K562 (cell line): ENCODE measurements around the gene KLK1. TPM values are rescaled to one million over a fixed set of nuclear protein-coding genes. Genes with fewer than 3 reads are reported as not detected.

ENCODE experiments used
- ATAC-seq: fragments of 200-7000 bp; cut with Tn5 transposase; 3 replicates; pipeline ENCODE4 v1.9.1; 2020; ENCODE audit warnings: moderate library complexity
- BruUV-seq: library from RNA; stranded (reverse); fragments of 400-500 nt; replicated peaks from 2 replicates; lab custom pipeline; 2021; lab: Mats Ljungman, UMichigan
- CTCF ChIA-PET: fragments of 300-600 bp; formaldehyde crosslinking; extraction: SDS; loops from one replicate; lab custom pipeline; 2021; ENCODE audit warnings: low intra/inter-chr PET ratio; lab: Yijun Ruan, JAX
- POLR2A ChIA-PET: fragments of 300-600, 350-650 bp; sonication (Branson Sonifier 250); formaldehyde crosslinking; extraction: SDS; loops from one replicate; lab custom pipeline; 2021; ENCODE audit warnings: antibody characterized with exemption, inconsistent platforms; lab: Yijun Ruan, JAX
- DNase-seq, 4 experiments: peaks; one replicate each; pipeline versions ENCODE4 v3.0.0 to v3.0.0-alpha.2; 2011 to 2018; ENCODE audit warnings: low spot score in 3 of 4, mixed read lengths in 3 of 4; ENCODE audit errors: extremely low read depth in 1 of 4
- FAIRE-seq: peaks from 2 replicates; lab custom pipeline; 2011; peaks lifted over from hg19 to GRCh38; lab: Jason Lieb, UNC
- H2AFZ ChIP-seq: 2 replicates; pipeline ENCODE4 v1.6.0; 2011; ENCODE audit warnings: low read depth, low read length, control low read depth, inconsistent platforms
- H3K27ac ChIP-seq: fragments of 200-600 bp; 3 replicates; pipeline ENCODE4 v1.8.0; 2011; ENCODE audit warnings: low read depth, mild to moderate bottlenecking, control low read depth, inconsistent platforms, low read length, moderate library complexity, mixed read lengths; ENCODE audit errors: extremely low read depth
- H3K27me3 ChIP-seq, 2 experiments: fragments of 300-600 bp in 1 of 2; 2 replicates in 1 of 2; 3 replicates in 1 of 2; pipeline versions ENCODE4 v1.6.0 to v1.8.0; 2011; ENCODE audit warnings: inconsistent platforms in 2 of 2, low read length in 2 of 2, mild to moderate bottlenecking in 1 of 2, mixed read lengths in 1 of 2, moderate library complexity in 1 of 2; ENCODE audit not compliant: control insufficient read depth in 2 of 2, insufficient read depth in 2 of 2
- H3K36me3 ChIP-seq: fragments of 300-600 bp; 3 replicates; pipeline ENCODE4 v1.8.0; 2011; ENCODE audit warnings: mild to moderate bottlenecking, low read length, inconsistent platforms; ENCODE audit not compliant: control insufficient read depth, insufficient read depth
- H3K4me1 ChIP-seq, 2 experiments: fragments of 200-600 bp in 1 of 2; replicated peaks in 1 of 2; 2 replicates in 1 of 2; 3 replicates in 1 of 2; pipeline versions ENCODE4 v1.5.1 to v1.8.0; 2011; ENCODE audit warnings: inconsistent platforms in 2 of 2, low read length in 2 of 2, mild to moderate bottlenecking in 1 of 2, mixed read lengths in 1 of 2, moderate library complexity in 1 of 2; ENCODE audit not compliant: control insufficient read depth in 2 of 2, insufficient read depth in 2 of 2
- H3K4me2 ChIP-seq: 2 replicates; pipeline ENCODE4 v1.6.1; 2011; ENCODE audit warnings: low read length, control low read depth, inconsistent platforms, mixed read lengths; ENCODE audit not compliant: insufficient read depth
- H3K4me3 ChIP-seq: fragments of 200-600 bp; sonication (generic), shearing (Covaris generic); 2 replicates; pipeline ENCODE4 v1.5.1; 2016; ENCODE audit warnings: control low read depth, inconsistent platforms
- H3K79me2 ChIP-seq: fragments of 200-600 bp; 3 replicates; pipeline ENCODE4 v1.8.0; 2011; ENCODE audit warnings: low read length, inconsistent platforms; ENCODE audit not compliant: control insufficient read depth, insufficient read depth
- H3K9ac ChIP-seq, 2 experiments: 2 replicates each; pipeline versions ENCODE4 v1.6.0 to v1.6.1; 2011; ENCODE audit warnings: low read depth in 2 of 2, low read length in 2 of 2, control low read depth in 1 of 2, inconsistent platforms in 1 of 2, mild to moderate bottlenecking in 1 of 2, mixed read lengths in 1 of 2; ENCODE audit not compliant: insufficient read depth in 1 of 2
- H3K9me1 ChIP-seq: one replicate; pipeline ENCODE4 v1.6.0; 2011; ENCODE audit warnings: inconsistent platforms, mild to moderate bottlenecking, low read length, moderate library complexity; ENCODE audit not compliant: control insufficient read depth, insufficient read depth
- H3K9me3 ChIP-seq: replicated peaks from 2 replicates; pipeline ENCODE4 v1.5.1; 2011; ENCODE audit warnings: low read depth, low read length, inconsistent platforms; ENCODE audit not compliant: control insufficient read depth, insufficient read depth
- H4K20me1 ChIP-seq: replicated peaks from 2 replicates; pipeline ENCODE4 v1.6.1; 2011; ENCODE audit warnings: low read length, inconsistent platforms, mixed read lengths; ENCODE audit not compliant: control insufficient read depth, insufficient read depth
- ADNP ChIP-seq: fragments of 200-800 bp; sonication (Bioruptor generic); IDR thresholded peaks from 2 replicates; pipeline ENCODE4 v1.6.1; 2016; ENCODE audit warnings: missing genetic modification characterization, missing compliant biosample characterization
- BCOR ChIP-seq: fragments of 450-650 bp; IDR thresholded peaks from 2 replicates; pipeline ENCODE4 v1.6.1; 2016
- ESRRA ChIP-seq: fragments of 450-650 bp; IDR thresholded peaks from 2 replicates; pipeline ENCODE4 v1.6.1; 2014; ENCODE audit warnings: low read depth, mild to moderate bottlenecking, moderate library complexity, borderline replicate concordance
- FOXK2 ChIP-seq, 2 experiments: fragments of 450-650 bp; IDR thresholded peaks in 1 of 2; conservative IDR thresholded peaks in 1 of 2; 2 replicates each; pipeline ENCODE4 v1.6.1; 2016; ENCODE audit warnings: low read depth in 2 of 2, mild to moderate bottlenecking in 1 of 2
- FOXM1 ChIP-seq, 2 experiments: fragments of 450-650 bp in 1 of 2; sonication (generic) in 1 of 2; formaldehyde crosslinking in 1 of 2; IDR thresholded peaks; 2 replicates each; pipeline versions ENCODE4 v1.6.1 to v1.9.0; 2017 to 2022; ENCODE audit warnings: low read depth in 2 of 2, mild to moderate bottlenecking in 2 of 2, missing genetic modification reagents in 1 of 2, moderate library complexity in 1 of 2
- HEY1 ChIP-seq: fragments of 250-450 bp; sonication (Bioruptor Pico); IDR thresholded peaks from 2 replicates; pipeline ENCODE4 v1.5.0; 2020; ENCODE audit warnings: mild to moderate bottlenecking, moderate library complexity, borderline replicate concordance
- MAFK ChIP-seq: IDR thresholded peaks from 2 replicates; pipeline ENCODE4 v1.6.1; 2011; ENCODE audit warnings: low read length, improper control_type of control experiment
- NFE2L1 ChIP-seq: fragments of 450-650 bp; IDR thresholded peaks from 2 replicates; pipeline ENCODE4 v1.6.1; 2016; ENCODE audit warnings: missing genetic modification characterization, low read depth, mild to moderate bottlenecking, missing compliant biosample characterization, moderate library complexity, borderline replicate concordance
- RBM25 ChIP-seq: fragments of 200-400 bp; formaldehyde crosslinking; IDR thresholded peaks from 2 replicates; pipeline ENCODE4 v1.6.1; 2018; ENCODE audit warnings: low read length, low read depth, moderate library complexity; ENCODE audit not compliant: severe bottlenecking
- SMAD2 ChIP-seq: fragments of 150-350 bp; IDR thresholded peaks from 2 replicates; pipeline ENCODE4 v1.6.1; 2014; ENCODE audit warnings: low read depth, mild to moderate bottlenecking, low read length
- YY1 ChIP-seq, 3 experiments: IDR thresholded peaks; 2 replicates each; pipeline ENCODE4 v1.6.1; 2011; ENCODE audit warnings: low read length in 2 of 3, mild to moderate bottlenecking in 2 of 3, moderate library complexity in 2 of 3, borderline replicate concordance in 1 of 3, control low read depth in 1 of 3, low read depth in 1 of 3; ENCODE audit not compliant: insufficient read depth in 3 of 3, insufficient replicate concordance in 2 of 3, control insufficient read depth in 1 of 3, insufficient read length in 1 of 3; ENCODE audit errors: extremely low read depth in 1 of 3
- ZNF41 ChIP-seq: fragments of 250-450 bp; sonication (Bioruptor Pico); conservative IDR thresholded peaks from 2 replicates; pipeline ENCODE4 v1.4.0; 2020; ENCODE audit warnings: mild to moderate bottlenecking
- ZNF764 ChIP-seq: fragments of 250-450 bp; sonication (Bioruptor Pico); IDR thresholded peaks from 2 replicates; pipeline ENCODE4 v1.4.0; 2020; ENCODE audit warnings: low read depth, mild to moderate bottlenecking, moderate library complexity
- WGBS: fragments of 100-300 bp; shearing (Covaris generic); methylation state at CpG from one replicate; pipeline ENCODE4 v1.1.6; 2016; ENCODE audit warnings: low coverage, mixed read lengths; ENCODE audit not compliant: insufficient coverage; ENCODE audit errors: missing lambda C conversion rate; 5-methylcytosine and 5-hydroxymethylcytosine counted together
- in situ Hi-C: fragments of 300-500 bp; cut with MboI; formaldehyde crosslinking; loops from 4 replicates; pipeline ENCODE4 v1.15.0; 2018; ENCODE audit warnings: inconsistent platforms, mixed read lengths
- intact Hi-C: fragments of 100-400 bp; cut with micrococcal nuclease; formaldehyde crosslinking; loops from 2 replicates; pipeline ENCODE4 v1.14.2; 2022
- polyA plus RNA-seq, 8 experiments: library from polyadenylated mRNA; depleted of rRNA in 4 of 8; stranded (reverse) in 5 of 8; unstranded in 3 of 8; fragments of >200 nt; fragmentation: Nextera tagmentation in 2 of 8; fragmentation: Illumina TruSeq in 1 of 8; extraction: Ambion mirVana in 2 of 8; extraction: Trizol in 1 of 8; gene quantifications; 2 replicates each; pipeline versions ENCODE4 v1.2.1 to v1.2.3, GENCODE V29; 2011 to 2014; ENCODE audit warnings: inconsistent platforms in 1 of 8, missing spikeins in 1 of 8
- total RNA-seq, 7 experiments: library from RNA; depleted of rRNA in 6 of 7; stranded (reverse); fragments of >200 nt in 6 of 7; fragmentation: Illumina TruSeq in 2 of 7; extraction: Trizol in 2 of 7; gene quantifications; 2 replicates each; pipeline versions ENCODE4 v1.2.1 to v1.2.3, GENCODE V29; 2011 to 2021; ENCODE audit warnings: low replicate concordance in 1 of 7
- TF ChIP-seq, protein P1 (sequence below): fragments of 250-450 bp; sonication (Bioruptor Pico); IDR thresholded peaks from 2 replicates; pipeline ENCODE4 v1.5.0; 2020; ENCODE audit warnings: mild to moderate bottlenecking
- TF ChIP-seq, protein P2 (sequence below), 2 experiments: fragments of 450-650 bp in 1 of 2; sonication (generic) in 1 of 2; formaldehyde crosslinking in 1 of 2; IDR thresholded peaks in 1 of 2; conservative IDR thresholded peaks in 1 of 2; 2 replicates each; pipeline versions ENCODE4 v1.6.1 to v1.8.1; 2016 to 2023; ENCODE audit warnings: mild to moderate bottlenecking in 2 of 2, moderate library complexity in 2 of 2, inconsistent platforms in 1 of 2, missing genetic modification reagents in 1 of 2
- TF ChIP-seq, protein P3 (sequence below): fragments of 450-650 bp; formaldehyde crosslinking; IDR thresholded peaks from 2 replicates; pipeline ENCODE4 v1.4.0; 2020; ENCODE audit warnings: mild to moderate bottlenecking, moderate library complexity

The KLK1 gene
- total and polyA plus RNA-seq, 9 of the 15 experiments (the other 6 are each of a cell fraction or from before 2014, with no cell fraction given), result 0.87 to 15.4 (median 9.1) TPM

DNA sequence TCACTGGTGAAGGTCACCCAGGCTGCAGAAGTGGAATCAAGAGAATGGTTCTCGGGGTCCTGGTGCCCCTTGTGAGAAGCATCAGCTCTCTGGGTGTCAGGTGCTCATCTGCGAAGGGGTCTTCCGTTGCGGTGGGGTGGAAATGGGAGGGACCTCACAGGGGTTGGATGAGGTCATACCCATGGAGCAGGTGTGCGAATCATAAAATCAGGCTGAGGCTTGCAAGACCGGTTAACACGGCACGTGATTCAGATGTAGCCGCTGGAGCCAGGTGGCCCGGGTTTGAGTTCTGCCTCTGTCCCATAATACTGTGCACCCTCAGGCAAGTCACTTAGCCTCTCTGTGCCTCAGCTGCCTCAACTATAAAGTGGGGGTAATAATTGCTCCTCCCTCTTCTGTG, 13.7 kb upstream of the KLK1 start:
- peaks cover 2 to 10% of the 10 kb centered on the region in 2 experiments; a peak in 2 of 5 replicates for H3K27me3 ChIP-seq
- TF ChIP-seq NFE2L1 (tag), result no peak
- TF ChIP-seq, protein P1, sequence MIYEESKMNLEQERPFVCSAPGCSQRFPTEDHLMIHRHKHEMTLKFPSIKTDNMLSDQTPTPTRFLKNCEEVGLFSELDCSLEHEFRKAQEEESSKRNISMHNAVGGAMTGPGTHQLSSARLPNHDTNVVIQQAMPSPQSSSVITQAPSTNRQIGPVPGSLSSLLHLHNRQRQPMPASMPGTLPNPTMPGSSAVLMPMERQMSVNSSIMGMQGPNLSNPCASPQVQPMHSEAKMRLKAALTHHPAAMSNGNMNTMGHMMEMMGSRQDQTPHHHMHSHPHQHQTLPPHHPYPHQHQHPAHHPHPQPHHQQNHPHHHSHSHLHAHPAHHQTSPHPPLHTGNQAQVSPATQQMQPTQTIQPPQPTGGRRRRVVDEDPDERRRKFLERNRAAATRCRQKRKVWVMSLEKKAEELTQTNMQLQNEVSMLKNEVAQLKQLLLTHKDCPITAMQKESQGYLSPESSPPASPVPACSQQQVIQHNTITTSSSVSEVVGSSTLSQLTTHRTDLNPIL, result no peak
- no peak for TF ChIP-seq HEY1
- peak; percentile 78 for TF ChIP-seq BCOR
- TF ChIP-seq SMAD2, result no peak
- TF ChIP-seq RBM25, result peak; percentile 76
- TF ChIP-seq, protein P2, sequence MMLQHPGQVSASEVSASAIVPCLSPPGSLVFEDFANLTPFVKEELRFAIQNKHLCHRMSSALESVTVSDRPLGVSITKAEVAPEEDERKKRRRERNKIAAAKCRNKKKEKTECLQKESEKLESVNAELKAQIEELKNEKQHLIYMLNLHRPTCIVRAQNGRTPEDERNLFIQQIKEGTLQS (IDR thresholded peaks at IDR 0.05), result peak; percentile 32; the same call in 1 of the 2 replicates
- TF ChIP-seq, protein P2 (CRISPR knock-in tag; conservative IDR thresholded peaks at IDR 0.05), result no peak
- TF ChIP-seq FOXM1 (IDR thresholded peaks at IDR 0.05; ENCODE audit: low read depth), result no peak
- TF ChIP-seq FOXM1 (CRISPR knock-in tag; IDR thresholded peaks at IDR 0.05; ENCODE audit: low read depth), result no peak
- 0 out of 2 replicates have a peak, but pooled peaks have one; percentile 16 for TF ChIP-seq ADNP (tag)
- TF ChIP-seq MAFK, result no peak
- no peak for TF ChIP-seq ZNF764 (CRISPR knock-in tag)
- TF ChIP-seq YY1 (IDR thresholded peaks at IDR 0.05; ENCODE audit: borderline replicate concordance in 1 of 3, control insufficient read depth in 1 of 3, extremely low read depth in 1 of 3, insufficient read depth in 3 of 3, insufficient read length in 1 of 3, insufficient replicate concordance in 2 of 3, low read depth in 1 of 3, low read length in 2 of 3), result no peak
- no peak for TF ChIP-seq ZNF41
- peak; percentile 50; the same call in 1 of the 2 replicates for TF ChIP-seq ESRRA
- TF ChIP-seq FOXK2 (conservative IDR thresholded peaks at IDR 0.05 in 1 of 2, IDR thresholded peaks at IDR 0.05 in 1 of 2; ENCODE audit: low read depth in 2 of 2), result no peak
- TF ChIP-seq, protein P3, sequence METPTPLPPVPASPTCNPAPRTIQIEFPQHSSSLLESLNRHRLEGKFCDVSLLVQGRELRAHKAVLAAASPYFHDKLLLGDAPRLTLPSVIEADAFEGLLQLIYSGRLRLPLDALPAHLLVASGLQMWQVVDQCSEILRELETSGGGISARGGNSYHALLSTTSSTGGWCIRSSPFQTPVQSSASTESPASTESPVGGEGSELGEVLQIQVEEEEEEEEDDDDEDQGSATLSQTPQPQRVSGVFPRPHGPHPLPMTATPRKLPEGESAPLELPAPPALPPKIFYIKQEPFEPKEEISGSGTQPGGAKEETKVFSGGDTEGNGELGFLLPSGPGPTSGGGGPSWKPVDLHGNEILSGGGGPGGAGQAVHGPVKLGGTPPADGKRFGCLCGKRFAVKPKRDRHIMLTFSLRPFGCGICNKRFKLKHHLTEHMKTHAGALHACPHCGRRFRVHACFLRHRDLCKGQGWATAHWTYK (CRISPR knock-in tag), result no peak

More for the DNA sequence above, 13.7 kb upstream of the KLK1 start:
- DNase-seq (no peak), ATAC-seq (no peak), FAIRE-seq (no peak)
- no peak overlapping the region for H3K4me3 ChIP-seq
- H3K27ac ChIP-seq, result no peak overlapping the region
- peaks cover 14 to 16% of the 10 kb centered on the region in 2 experiments; a peak in 4 of 5 replicates for H3K4me1 ChIP-seq
- intact Hi-C loops (loop anchor here (5.0 kb wide), 1 partner anchor 35 kb away; no protein-coding TSS in a partner anchor), in situ Hi-C loops (no loop called here)
- H4K20me1 ChIP-seq, result no peaks in the 10 kb centered on the region
- no peaks in the 10 kb centered on the region for H3K9me3 ChIP-seq
- no peaks in the 10 kb centered on the region for H3K36me3 ChIP-seq
- no peak overlapping the region for H3K9ac ChIP-seq
- H2AFZ ChIP-seq, result no peak overlapping the region
- CTCF ChIA-PET, result no interaction called here
- BruUV-seq, result no TSS peak
- no peaks in the 10 kb centered on the region for H3K9me1 ChIP-seq
- POLR2A ChIA-PET, result interaction anchor here (0.6 kb wide), 1 partner anchor 33 kb away, joined by 3 read pairs; no protein-coding TSS in a partner anchor
- 47% methylated on average over 10 of the region's 10 CpGs for WGBS
- no peak overlapping the region for H3K4me2 ChIP-seq
- no peaks in the 10 kb centered on the region for H3K79me2 ChIP-seq
